Erythroblast (primary cell): ENCODE results near the gene ARHGAP6.

Source experiments
- GATA1 ChIP-seq: IDR thresholded peaks from 2 replicates; pipeline ENCODE4 v1.6.1; 2011; ENCODE audit warnings: low read depth, mild to moderate bottlenecking, control low read depth, low read length, moderate library complexity
- POLR2A ChIP-seq: IDR thresholded peaks from 2 replicates; pipeline ENCODE4 v1.6.1; 2011; ENCODE audit warnings: mild to moderate bottlenecking, low read length

GRCh38 chrX:11172415-11172814 lies 493.3 kb downstream of the ARHGAP6 start:
- TF ChIP-seq POLR2A (no peak), GATA1 (no peak)
